Heart left ventricle (tissue), 13 donors: ENCODE results near the gene MIA.

Experiments used
- CTCF ChIP-seq, 12 donors: fragments of 200-600 bp; sonication (generic) in 4 of 12; IDR thresholded peaks; one replicate each; pipeline versions ENCODE4 v1.5.0 to v1.8.0; 2018 to 2022; ENCODE audit warnings: antibody characterized with exemption in 12 of 12, mild to moderate bottlenecking in 5 of 12
- POLR2A ChIP-seq, 2 donors: fragments of 450-650 bp; IDR thresholded peaks; one replicate each; pipeline ENCODE4 v1.6.1; 2017; ENCODE audit warnings: antibody characterized with exemption in 2 of 2, mild to moderate bottlenecking in 2 of 2, moderate library complexity in 2 of 2
- donor health status: ischemic (EF 13 %, LVEDD 7.1; RV severe dilation, severe dysfunction).
- donor health status: DM: no; HTN: yes; CAD: no.
- donor health status: DM: no; HTN: no; CAD: no.
- donor health status: ischemic (EF 25% LVEDD 6.9; RV normal size, moderate dysfunction).
- donor health status: ischemic (EF 25% LVEDD 5.7; RV mildly dilated, moderate dysfunction).
- donor health status: ischemic (EF 35%, LVEDD 5.7; RV mildly dilated, moderate dysfunction).
- donor health status: nonischemic (EF 11% LVEDD 7.7; RV severe dilation, severe dysfunction).
- donor health status: DM: yes; HTN: yes; CAD: no.
- donor health status: PGD.
- donor health status: ischemic (EF 29% LVEDD 5.4; RV normal size, mild dysfunction).
- donor health status: nonischemic (EF 23%, LVEDD 6.1; RV moderate dilation, normal function).

GRCh38 chr19:40741527-40742390, 33.6 kb upstream of the MIA start:
- no peak for TF ChIP-seq CTCF (IDR thresholded peaks at IDR 0.05)
- TF ChIP-seq POLR2A (IDR thresholded peaks at IDR 0.05) = no peak
